ENCODE data around the gene RSF1. TPM values are rescaled to one million over a fixed set of nuclear protein-coding genes. Genes with fewer than 3 reads are reported as not detected.

The RSF1 gene
- total and polyA plus RNA-seq, 2 experiments from 2014 or later: 68.9 to 81.7 TPM

- Histone ChIP-seq H3K27ac (no peak overlapping the region), H3K9me3 (ENCODE audit: low read depth) (no peaks in the 10 kb centered on the region), H3K4me1 (ENCODE audit: low read depth) (no peaks in the 10 kb centered on the region), H3K4me3 (no peak overlapping the region), H3K36me3 (peaks cover 16% of the 10 kb centered on the region), H3K27me3 (no peaks in the 10 kb centered on the region)
- TF ChIP-seq, protein P1, sequence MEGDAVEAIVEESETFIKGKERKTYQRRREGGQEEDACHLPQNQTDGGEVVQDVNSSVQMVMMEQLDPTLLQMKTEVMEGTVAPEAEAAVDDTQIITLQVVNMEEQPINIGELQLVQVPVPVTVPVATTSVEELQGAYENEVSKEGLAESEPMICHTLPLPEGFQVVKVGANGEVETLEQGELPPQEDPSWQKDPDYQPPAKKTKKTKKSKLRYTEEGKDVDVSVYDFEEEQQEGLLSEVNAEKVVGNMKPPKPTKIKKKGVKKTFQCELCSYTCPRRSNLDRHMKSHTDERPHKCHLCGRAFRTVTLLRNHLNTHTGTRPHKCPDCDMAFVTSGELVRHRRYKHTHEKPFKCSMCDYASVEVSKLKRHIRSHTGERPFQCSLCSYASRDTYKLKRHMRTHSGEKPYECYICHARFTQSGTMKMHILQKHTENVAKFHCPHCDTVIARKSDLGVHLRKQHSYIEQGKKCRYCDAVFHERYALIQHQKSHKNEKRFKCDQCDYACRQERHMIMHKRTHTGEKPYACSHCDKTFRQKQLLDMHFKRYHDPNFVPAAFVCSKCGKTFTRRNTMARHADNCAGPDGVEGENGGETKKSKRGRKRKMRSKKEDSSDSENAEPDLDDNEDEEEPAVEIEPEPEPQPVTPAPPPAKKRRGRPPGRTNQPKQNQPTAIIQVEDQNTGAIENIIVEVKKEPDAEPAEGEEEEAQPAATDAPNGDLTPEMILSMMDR (IDR thresholded peaks at IDR 0.05; ENCODE audit: low read depth, low read length): no peak
- DNase-seq (ENCODE audit: low read depth in 1 of 2, low spot score in 1 of 2): no peak
Measured at GRCh38 chr11:77729063-77729462, 91.5 kb downstream of the RSF1 start.

- Histone ChIP-seq H3K27ac (no peak overlapping the region), H3K36me3 (peaks cover 16% of the 10 kb centered on the region), H3K4me3 (no peak overlapping the region), H3K27me3 (no peaks in the 10 kb centered on the region), H3K4me1 (ENCODE audit: low read depth) (no peaks in the 10 kb centered on the region), H3K9me3 (ENCODE audit: low read depth) (no peaks in the 10 kb centered on the region)
- TF ChIP-seq, protein P1 (IDR thresholded peaks at IDR 0.05; ENCODE audit: low read depth, low read length): no peak
- no peak for DNase-seq (ENCODE audit: low read depth in 1 of 2, low spot score in 1 of 2)
Measured at GRCh38 chr11:77728203-77728786, 92.2 kb downstream of the RSF1 start.

DNA sequence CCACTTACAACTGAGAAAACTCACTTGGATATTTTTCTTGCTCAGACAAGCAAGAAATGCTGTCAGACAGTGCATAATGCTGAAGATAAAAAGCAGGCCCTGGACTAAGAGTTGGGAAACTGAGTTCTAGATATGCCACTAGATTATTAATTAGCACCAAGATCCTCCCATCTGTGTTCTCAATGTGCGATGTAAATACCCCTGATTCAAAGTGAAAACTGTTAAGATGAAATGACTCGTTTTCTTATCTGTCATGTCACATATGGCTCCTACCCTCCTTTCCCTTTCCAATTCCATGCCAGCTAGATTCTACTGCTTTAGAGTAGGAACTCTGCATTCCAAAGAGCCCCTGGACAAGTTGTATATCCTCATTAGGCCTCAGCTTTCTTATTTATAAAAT lies 94.0 kb downstream of the RSF1 start:
- no peaks in the 10 kb centered on the region for H3K27me3 ChIP-seq
- H3K9me3 ChIP-seq (ENCODE audit: low read depth): no peaks in the 10 kb centered on the region
- H3K4me1 ChIP-seq (ENCODE audit: low read depth): no peaks in the 10 kb centered on the region
- no peak overlapping the region for H3K4me3 ChIP-seq
- H3K27ac ChIP-seq: no peak overlapping the region
- DNase-seq (ENCODE audit: low read depth in 1 of 2, low spot score in 1 of 2): no peak
- H3K36me3 ChIP-seq: peaks cover 23% of the 10 kb centered on the region
- TF ChIP-seq, protein P1 (IDR thresholded peaks at IDR 0.05; ENCODE audit: low read depth, low read length): no peak

GRCh38 chr11:77725433-77725832 lies 95.1 kb downstream of the RSF1 start:
- Histone ChIP-seq H3K9me3 (ENCODE audit: low read depth) (no peaks in the 10 kb centered on the region), H3K4me3 (no peak overlapping the region), H3K27me3 (no peaks in the 10 kb centered on the region), H3K27ac (no peak overlapping the region), H3K36me3 (peaks cover 27% of the 10 kb centered on the region), H3K4me1 (ENCODE audit: low read depth) (no peaks in the 10 kb centered on the region)
- no peak for DNase-seq (ENCODE audit: low read depth in 1 of 2, low spot score in 1 of 2)
- TF ChIP-seq, protein P1 (IDR thresholded peaks at IDR 0.05; ENCODE audit: low read depth, low read length): no peak

- Histone ChIP-seq H3K9me3 (ENCODE audit: low read depth) (no peaks in the 10 kb centered on the region), H3K27me3 (no peaks in the 10 kb centered on the region), H3K36me3 (peaks cover 24% of the 10 kb centered on the region), H3K4me3 (no peak overlapping the region), H3K4me1 (ENCODE audit: low read depth) (no peaks in the 10 kb centered on the region), H3K27ac (no peak overlapping the region)
- DNase-seq (ENCODE audit: low read depth in 1 of 2, low spot score in 1 of 2): no peak
- TF ChIP-seq, protein P1 (IDR thresholded peaks at IDR 0.05; ENCODE audit: low read depth, low read length): no peak
Measured at GRCh38 chr11:77724636-77725035, 95.9 kb downstream of the RSF1 start.

Measured in cardiac muscle cell (in vitro differentiated cells and primary cell).